ENCODE data around the gene ZBTB39.

DNA sequence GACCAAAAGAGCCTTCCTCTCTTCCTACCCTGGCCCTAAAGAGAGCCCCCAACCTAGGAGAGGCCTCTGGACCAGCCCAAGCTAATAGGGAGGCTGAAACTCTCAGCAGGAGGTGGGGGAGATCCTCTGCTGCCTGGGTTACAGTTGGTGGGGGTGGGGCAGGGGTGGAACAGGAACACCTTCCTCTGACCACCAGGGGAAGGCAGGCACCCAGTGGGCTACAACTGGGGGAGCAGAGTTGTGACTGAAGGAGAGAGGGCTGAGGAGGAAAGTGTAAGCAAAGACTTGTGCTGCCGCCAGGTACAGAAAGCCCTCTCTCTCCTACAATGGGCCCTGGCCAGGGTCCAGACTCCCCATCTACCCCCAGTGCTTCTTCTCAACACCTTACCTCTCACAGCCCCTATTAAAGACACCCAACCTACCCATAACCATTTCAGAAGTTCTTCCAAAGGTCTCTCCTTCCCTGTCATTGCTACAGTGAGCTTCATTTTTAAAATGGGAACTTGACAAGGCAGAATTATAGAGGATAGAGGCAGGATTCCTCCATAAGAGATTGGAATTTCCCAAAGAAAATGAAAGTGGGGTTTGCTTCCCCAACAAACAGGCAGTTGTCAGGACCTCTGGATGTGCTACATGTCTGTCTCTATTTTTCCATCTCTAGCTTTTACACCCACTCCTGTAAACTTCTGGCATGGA is 42.2 kb upstream of the ZBTB39 start:
- TF ChIP-seq, protein P1, sequence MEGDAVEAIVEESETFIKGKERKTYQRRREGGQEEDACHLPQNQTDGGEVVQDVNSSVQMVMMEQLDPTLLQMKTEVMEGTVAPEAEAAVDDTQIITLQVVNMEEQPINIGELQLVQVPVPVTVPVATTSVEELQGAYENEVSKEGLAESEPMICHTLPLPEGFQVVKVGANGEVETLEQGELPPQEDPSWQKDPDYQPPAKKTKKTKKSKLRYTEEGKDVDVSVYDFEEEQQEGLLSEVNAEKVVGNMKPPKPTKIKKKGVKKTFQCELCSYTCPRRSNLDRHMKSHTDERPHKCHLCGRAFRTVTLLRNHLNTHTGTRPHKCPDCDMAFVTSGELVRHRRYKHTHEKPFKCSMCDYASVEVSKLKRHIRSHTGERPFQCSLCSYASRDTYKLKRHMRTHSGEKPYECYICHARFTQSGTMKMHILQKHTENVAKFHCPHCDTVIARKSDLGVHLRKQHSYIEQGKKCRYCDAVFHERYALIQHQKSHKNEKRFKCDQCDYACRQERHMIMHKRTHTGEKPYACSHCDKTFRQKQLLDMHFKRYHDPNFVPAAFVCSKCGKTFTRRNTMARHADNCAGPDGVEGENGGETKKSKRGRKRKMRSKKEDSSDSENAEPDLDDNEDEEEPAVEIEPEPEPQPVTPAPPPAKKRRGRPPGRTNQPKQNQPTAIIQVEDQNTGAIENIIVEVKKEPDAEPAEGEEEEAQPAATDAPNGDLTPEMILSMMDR (IDR thresholded peaks at IDR 0.05): no peak
- TF ChIP-seq EZH2 (IDR thresholded peaks at IDR 0.05; ENCODE audit: borderline replicate concordance, insufficient read depth, low read depth, low read length, poor library complexity, severe bottlenecking): no peak

Data from B cell (primary cell).